ENCODE data around the gene NINL.

Gene NINL

DNA sequence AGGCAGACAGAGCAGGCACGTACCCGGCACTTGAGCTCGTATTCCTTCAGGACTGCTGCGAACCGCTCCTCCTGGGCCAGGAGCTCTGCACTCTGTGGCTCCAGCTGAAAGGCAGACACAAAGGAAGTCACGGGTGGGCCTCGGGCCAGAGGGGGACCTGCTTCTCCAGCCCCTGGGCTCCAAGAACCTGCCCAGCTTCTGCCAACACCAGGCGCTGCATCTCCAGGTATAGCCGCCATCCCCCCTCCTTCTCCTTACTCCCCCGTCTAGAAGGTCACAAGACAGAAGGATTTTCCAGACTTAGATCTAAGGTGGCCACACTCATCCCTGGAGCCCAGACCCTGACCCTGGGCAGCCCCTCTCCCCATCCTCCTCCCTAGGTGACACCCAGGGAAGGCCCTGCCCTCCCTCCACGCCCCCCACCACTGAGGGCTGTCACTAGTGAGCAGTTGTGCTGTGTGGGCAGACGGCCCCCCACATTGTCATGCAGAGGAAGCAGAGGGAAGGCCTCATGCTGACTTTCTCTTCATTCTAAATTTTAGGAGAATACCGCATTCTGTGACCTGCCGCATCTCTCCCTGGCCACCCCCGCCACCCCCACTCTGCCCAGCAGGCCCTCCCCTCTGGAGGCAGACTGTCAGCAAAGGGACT lies 96.0 kb downstream of the NINL start:
- TF ChIP-seq, protein P1, sequence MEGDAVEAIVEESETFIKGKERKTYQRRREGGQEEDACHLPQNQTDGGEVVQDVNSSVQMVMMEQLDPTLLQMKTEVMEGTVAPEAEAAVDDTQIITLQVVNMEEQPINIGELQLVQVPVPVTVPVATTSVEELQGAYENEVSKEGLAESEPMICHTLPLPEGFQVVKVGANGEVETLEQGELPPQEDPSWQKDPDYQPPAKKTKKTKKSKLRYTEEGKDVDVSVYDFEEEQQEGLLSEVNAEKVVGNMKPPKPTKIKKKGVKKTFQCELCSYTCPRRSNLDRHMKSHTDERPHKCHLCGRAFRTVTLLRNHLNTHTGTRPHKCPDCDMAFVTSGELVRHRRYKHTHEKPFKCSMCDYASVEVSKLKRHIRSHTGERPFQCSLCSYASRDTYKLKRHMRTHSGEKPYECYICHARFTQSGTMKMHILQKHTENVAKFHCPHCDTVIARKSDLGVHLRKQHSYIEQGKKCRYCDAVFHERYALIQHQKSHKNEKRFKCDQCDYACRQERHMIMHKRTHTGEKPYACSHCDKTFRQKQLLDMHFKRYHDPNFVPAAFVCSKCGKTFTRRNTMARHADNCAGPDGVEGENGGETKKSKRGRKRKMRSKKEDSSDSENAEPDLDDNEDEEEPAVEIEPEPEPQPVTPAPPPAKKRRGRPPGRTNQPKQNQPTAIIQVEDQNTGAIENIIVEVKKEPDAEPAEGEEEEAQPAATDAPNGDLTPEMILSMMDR (IDR thresholded peaks at IDR 0.05; ENCODE audit: low read depth, low read length) = no peak
- no peak for DNase-seq (ENCODE audit: extremely low read depth, low read depth)

DNA sequence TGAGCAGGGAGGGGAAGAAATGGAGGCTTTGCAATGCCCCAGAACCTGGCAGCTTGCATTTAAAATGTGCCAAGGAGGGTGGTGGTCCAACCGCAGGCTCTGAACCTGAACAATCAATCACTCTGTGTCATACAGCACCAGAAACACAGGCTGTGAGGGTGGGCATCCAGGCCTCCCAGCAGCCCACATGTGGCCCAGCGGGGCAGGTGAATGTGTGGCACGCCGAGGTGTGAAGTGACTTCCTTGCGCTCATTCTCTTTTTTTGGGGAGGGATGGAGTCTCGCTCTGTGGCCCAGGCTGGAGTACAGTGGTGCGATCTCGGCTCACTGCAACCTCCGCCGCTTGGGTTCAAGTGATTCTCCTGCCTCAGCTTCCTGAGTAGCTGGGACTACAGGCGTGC lies 97.4 kb downstream of the NINL start:
- TF ChIP-seq, protein P1 (IDR thresholded peaks at IDR 0.05; ENCODE audit: low read depth, low read length) = no peak
- no peak for DNase-seq (ENCODE audit: extremely low read depth, low read depth)

DNA sequence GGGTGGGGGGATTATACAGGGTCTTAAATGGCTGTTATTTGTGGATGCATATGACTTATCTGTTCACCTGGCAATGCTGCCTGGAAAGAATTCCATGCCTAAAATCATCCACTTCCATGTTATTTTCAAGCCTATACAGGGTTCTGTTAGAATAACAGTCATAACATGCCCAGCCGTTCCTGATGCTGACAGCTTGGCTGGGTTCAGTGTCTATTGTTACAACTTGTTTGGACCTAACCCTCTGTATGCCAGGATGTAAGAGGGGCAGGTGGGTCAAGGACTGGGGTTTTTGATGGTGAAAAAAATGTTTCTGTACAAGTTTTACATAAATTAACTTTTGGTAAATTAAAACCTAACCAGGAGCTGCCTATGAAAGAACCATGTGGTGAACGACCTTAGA lies 98.0 kb downstream of the NINL start:
- TF ChIP-seq, protein P1 (IDR thresholded peaks at IDR 0.05; ENCODE audit: low read depth, low read length) = no peak
- no peak for DNase-seq (ENCODE audit: extremely low read depth, low read depth)

DNA sequence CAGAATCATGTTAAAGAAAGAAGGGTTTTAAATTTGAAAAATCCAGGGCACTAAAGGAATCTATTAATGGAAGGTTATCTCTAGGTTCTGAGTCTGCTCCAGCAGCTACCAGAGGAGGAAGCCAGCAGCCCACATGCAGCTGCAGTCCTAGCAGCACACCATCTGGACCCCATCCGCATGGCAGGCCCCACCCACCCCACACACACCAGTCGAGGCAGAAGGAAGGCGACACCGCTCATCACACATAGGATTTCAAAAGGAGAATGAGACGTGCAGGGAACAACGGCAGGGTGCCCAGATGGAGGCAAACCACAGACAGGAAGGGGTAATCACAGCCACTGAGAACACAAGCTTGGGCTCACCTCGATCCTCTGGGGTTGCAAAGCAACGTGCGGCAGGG lies 99.0 kb downstream of the NINL start:
- TF ChIP-seq, protein P1 (IDR thresholded peaks at IDR 0.05; ENCODE audit: low read depth, low read length) = peak; percentile 2; the same call in 1 of the 2 replicates
- DNase-seq (ENCODE audit: extremely low read depth, low read depth) = no peak

DNA sequence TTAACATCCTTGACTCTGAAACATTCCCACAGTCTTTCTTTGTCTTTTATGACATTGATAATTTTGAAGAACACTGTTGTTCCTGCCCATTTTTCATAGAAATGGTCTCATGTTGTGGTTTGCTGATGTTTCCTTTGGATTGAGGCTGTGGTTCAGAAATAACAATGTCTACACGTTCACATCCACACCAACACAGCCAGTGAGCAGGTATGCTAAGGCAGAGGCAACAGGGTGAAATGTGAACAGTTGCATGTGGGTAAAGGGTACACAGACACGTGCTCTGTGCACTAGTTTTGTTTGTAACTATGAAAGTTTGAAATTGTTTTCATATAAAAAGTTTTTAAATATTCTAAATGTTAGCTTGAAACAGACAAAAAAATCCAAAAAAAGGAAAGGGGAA lies 99.5 kb downstream of the NINL start:
- DNase-seq (ENCODE audit: extremely low read depth, low read depth) = no peak
- TF ChIP-seq, protein P1 (IDR thresholded peaks at IDR 0.05; ENCODE audit: low read depth, low read length) = no peak

DNA sequence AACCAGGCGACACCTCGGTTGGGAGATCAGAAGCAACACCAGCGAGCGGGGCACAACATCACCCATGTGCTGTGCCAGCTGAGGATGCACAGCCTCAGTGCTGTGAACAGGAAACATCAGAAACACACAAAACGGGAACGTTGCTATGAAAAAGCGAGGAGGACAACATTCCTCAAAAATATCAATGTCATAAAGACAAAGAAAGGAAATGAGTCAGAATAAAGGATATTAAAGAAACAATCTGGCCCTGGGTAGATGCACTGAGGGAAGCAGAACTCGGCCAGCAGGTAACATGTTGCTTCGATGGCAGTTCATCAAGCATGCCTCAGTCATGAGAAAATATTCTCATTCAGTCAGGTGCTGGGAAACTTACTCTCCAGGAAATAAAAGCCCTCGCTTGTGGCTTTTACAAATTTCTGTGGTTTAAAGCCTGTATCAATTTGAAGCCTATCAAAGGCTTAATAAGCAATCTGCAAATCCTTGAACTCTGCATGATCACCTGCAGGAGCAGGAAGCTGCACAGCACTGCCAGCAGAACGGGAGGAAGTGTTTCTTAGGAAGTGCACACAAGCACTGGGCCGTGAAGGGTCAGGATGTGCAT lies 100.3 kb downstream of the NINL start:
- TF ChIP-seq, protein P1 (IDR thresholded peaks at IDR 0.05; ENCODE audit: low read depth, low read length) = no peak
- DNase-seq (ENCODE audit: extremely low read depth, low read depth) = no peak

DNA sequence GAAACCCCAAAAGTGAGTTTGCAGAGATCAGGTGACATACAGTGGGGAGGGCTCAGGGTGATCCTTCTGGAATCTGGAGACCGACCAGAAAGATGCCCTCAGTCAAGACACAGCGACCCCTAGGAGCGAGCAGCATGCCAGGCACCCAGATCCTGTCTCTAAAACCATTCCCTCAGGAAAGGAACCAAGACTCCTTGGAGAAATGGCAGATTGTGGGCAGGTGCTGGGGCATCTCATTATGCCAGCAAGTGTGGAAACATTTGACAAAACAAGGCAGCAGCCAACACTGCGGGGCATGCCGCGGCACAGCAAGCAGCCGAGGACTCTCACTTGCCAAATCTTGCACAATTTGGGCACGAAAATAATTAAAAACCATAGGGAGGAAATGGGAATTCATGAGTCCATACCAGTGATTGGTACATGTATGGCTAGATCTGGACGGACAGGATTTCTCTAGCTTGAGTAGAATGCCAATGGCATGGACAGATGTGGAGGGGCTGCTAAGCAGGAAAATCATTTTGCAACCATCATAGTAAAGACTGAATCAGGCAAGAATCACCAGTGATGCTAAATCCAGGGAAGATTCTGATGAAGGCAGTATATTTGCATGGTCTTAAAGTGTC lies 101.0 kb downstream of the NINL start:
- DNase-seq (ENCODE audit: extremely low read depth, low read depth) = no peak
- TF ChIP-seq, protein P1 (IDR thresholded peaks at IDR 0.05; ENCODE audit: low read depth, low read length) = no peak
